Upper lobe of left lung (tissue), 6 donors: ENCODE results near the gene ZFPL1. TPM values are rescaled to one million over a fixed set of nuclear protein-coding genes. Genes with fewer than 3 reads are reported as not detected.

Source experiments
- ATAC-seq, 2 donors: fragments of 200-7000 bp; cut with Tn5 transposase; one replicate each; pipeline ENCODE4 v1.9.1; 2022; ENCODE audit warnings: mild to moderate bottlenecking in 2 of 2, moderate library complexity in 2 of 2; ENCODE audit not compliant: low FRiP score in 2 of 2
- DNase-seq, 2 donors: peaks; one replicate each; pipeline ENCODE4 v3.0.0-alpha.2; 2019 to 2020
- H3K27ac ChIP-seq, 4 donors: fragments of 200-600 bp; sonication (generic); one replicate each; pipeline ENCODE4 v1.5.1; 2016 to 2019
- H3K27me3 ChIP-seq, 4 donors: fragments of 200-600 bp; sonication (generic); one replicate each; pipeline ENCODE4 v1.5.1; 2017 to 2019
- H3K36me3 ChIP-seq, 4 donors: fragments of 200-600 bp; sonication (generic); one replicate each; pipeline ENCODE4 v1.5.1; 2016 to 2019
- H3K4me1 ChIP-seq, 4 donors: fragments of 200-600 bp; sonication (generic); one replicate each; pipeline ENCODE4 v1.5.1; 2018 to 2019
- H3K4me3 ChIP-seq, 4 donors: fragments of 200-600 bp; sonication (generic); one replicate each; pipeline ENCODE4 v1.5.1; 2017 to 2019; ENCODE audit warnings: mild to moderate bottlenecking in 2 of 4, moderate library complexity in 1 of 4
- H3K9me3 ChIP-seq, 4 donors: fragments of 200-600 bp; sonication (generic); one replicate each; pipeline ENCODE4 v1.5.1; 2018 to 2019
- EP300 ChIP-seq, 4 donors: sonication (generic); formaldehyde crosslinking; IDR thresholded peaks; one replicate each; pipeline ENCODE4 v1.5.1; 2017; ENCODE audit warnings: antibody characterized with exemption in 4 of 4, control low read depth in 2 of 4
- POLR2A ChIP-seq, 4 donors: fragments of 450-650 bp; IDR thresholded peaks; one replicate each; pipeline ENCODE4 v1.5.1; 2016 to 2017; ENCODE audit warnings: antibody characterized with exemption in 4 of 4, mild to moderate bottlenecking in 2 of 4
- POLR2AphosphoS5 ChIP-seq, 2 donors: sonication (generic); formaldehyde crosslinking; IDR thresholded peaks; one replicate each; pipeline ENCODE4 v1.5.1; 2017; ENCODE audit warnings: antibody characterized with exemption in 2 of 2
- WGBS, 2 donors: methylation state at CpG; one replicate each; pipeline ENCODE4 v1.1.5; 2017 to 2018; 5-methylcytosine and 5-hydroxymethylcytosine counted together
- total RNA-seq, 6 donors: library from RNA; depleted of rRNA in 4 of 6; stranded (reverse); fragments of >200 nt in 4 of 6; gene quantifications; one replicate each; pipeline versions ENCODE4 v1.1.0 to v1.2.1, GENCODE V29; 2016 to 2021
- TF ChIP-seq, protein P1 (sequence below), 6 experiments: fragments of 450-650 bp in 4 of 6; fragments of 200-600 bp in 2 of 6; sonication (generic) in 2 of 6; IDR thresholded peaks; one replicate each; pipeline ENCODE4 v1.5.1; 2016 to 2019; ENCODE audit warnings: antibody characterized with exemption in 6 of 6
- donor health status: DM: no; HTN: no; CAD: no; lungs with moderate emphysema.
- donor health status: DM: no; HTN: yes; CAD: no; lungs with severe emphysema.

The ZFPL1 gene
- total RNA-seq, 6 donors from 2014 or later, result 21.4 to 39.8 (median 34.6) TPM

DNA sequence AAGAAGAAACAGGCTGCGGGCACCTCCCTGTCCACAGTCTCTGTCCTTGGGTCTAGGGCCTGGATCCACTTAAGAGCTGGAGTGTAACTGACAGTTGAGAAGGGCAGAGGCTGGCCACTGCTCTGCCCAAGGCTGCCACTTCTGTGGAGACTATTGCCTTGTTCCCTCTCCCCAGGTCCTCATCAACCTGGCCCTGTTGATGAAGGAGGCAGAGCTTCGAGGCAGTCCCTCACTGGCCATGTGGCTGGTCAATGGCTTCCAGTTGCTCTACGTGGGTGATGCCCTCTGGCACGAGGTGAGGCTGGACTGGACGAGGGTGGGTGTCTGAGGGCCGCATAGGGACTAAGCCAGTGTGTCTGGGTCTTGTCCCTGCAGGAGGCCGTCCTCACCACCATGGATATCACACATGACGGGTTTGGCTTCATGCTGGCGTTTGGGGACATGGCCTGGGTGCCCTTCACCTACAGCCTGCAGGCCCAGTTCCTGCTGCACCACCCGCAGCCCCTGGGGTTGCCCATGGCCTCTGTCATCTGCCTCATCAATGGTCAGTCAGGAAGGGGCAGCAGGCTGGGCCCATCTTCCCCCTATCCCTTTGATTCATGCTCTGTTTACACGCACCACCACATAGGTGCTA, 30.6 kb downstream of the ZFPL1 start:
- DNase-seq (no peak), ATAC-seq (no peak)
- Histone ChIP-seq H3K9me3 (no peaks in the 10 kb centered on the region), H3K27me3 (no peaks in the 10 kb centered on the region), H3K4me3 (no peak overlapping the region), H3K4me1 (peaks cover 44 to 79% (median 54%) of the 10 kb centered on the region in 4 donors), H3K36me3 (peaks cover 0 to 28% (median 15%) of the 10 kb centered on the region in 4 donors), H3K27ac (no peak overlapping the region)
- TF ChIP-seq, protein P1, sequence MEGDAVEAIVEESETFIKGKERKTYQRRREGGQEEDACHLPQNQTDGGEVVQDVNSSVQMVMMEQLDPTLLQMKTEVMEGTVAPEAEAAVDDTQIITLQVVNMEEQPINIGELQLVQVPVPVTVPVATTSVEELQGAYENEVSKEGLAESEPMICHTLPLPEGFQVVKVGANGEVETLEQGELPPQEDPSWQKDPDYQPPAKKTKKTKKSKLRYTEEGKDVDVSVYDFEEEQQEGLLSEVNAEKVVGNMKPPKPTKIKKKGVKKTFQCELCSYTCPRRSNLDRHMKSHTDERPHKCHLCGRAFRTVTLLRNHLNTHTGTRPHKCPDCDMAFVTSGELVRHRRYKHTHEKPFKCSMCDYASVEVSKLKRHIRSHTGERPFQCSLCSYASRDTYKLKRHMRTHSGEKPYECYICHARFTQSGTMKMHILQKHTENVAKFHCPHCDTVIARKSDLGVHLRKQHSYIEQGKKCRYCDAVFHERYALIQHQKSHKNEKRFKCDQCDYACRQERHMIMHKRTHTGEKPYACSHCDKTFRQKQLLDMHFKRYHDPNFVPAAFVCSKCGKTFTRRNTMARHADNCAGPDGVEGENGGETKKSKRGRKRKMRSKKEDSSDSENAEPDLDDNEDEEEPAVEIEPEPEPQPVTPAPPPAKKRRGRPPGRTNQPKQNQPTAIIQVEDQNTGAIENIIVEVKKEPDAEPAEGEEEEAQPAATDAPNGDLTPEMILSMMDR (IDR thresholded peaks at IDR 0.05), result no peak
- TF ChIP-seq EP300 (IDR thresholded peaks at IDR 0.05) (no peak), POLR2AphosphoS5 (IDR thresholded peaks at IDR 0.05) (no peak), POLR2A (IDR thresholded peaks at IDR 0.05) (no peak)
- WGBS, 2 donors, result 83 to 91% methylated on average over 5 to 11 of the region's 11 CpGs

- Histone ChIP-seq H3K4me3 (no peak overlapping the region), H3K9me3 (no peaks in the 10 kb centered on the region), H3K36me3 (peaks cover 8 to 35% (median 23%) of the 10 kb centered on the region in 4 donors), H3K27ac (no peak overlapping the region), H3K27me3 (no peaks in the 10 kb centered on the region), H3K4me1 (peaks cover 43 to 77% (median 50%) of the 10 kb centered on the region in 4 donors)
- 94% methylated on average over 20 to 21 of the region's 21 CpGs for WGBS, 2 donors
- no peak for DNase-seq
- TF ChIP-seq, protein P1 (IDR thresholded peaks at IDR 0.05), result no peak
- TF ChIP-seq POLR2A (IDR thresholded peaks at IDR 0.05) (no peak), POLR2AphosphoS5 (IDR thresholded peaks at IDR 0.05) (no peak), EP300 (IDR thresholded peaks at IDR 0.05) (no peak)
- ATAC-seq, result no peak
Measured at GRCh38 chr11:65115361-65116082, 31.5 kb downstream of the ZFPL1 start.

GRCh38 chr11:65116370-65117205, 32.6 kb downstream of the ZFPL1 start:
- Histone ChIP-seq H3K9me3 (no peaks in the 10 kb centered on the region), H3K27me3 (no peaks in the 10 kb centered on the region), H3K27ac (peak overlapping the region; percentile 86 to 89 (median 88)), H3K4me3 (peak overlapping the region; percentile 71 to 99 (median 83)), H3K4me1 (peaks cover 43 to 77% (median 48%) of the 10 kb centered on the region in 4 donors), H3K36me3 (peaks cover 9 to 42% (median 29%) of the 10 kb centered on the region in 4 donors)
- DNase-seq, result peak; percentile 47 to 91
- WGBS, 2 donors, result 15 to 35% methylated on average over 34 to 38 of the region's 68 CpGs
- peak in 1 of 2 donors; percentile 4 for ATAC-seq
- no peak for TF ChIP-seq POLR2AphosphoS5 (IDR thresholded peaks at IDR 0.05)
- TF ChIP-seq, protein P1 (IDR thresholded peaks at IDR 0.05), result peak in 1 of 6 experiments; percentile 4

DNA sequence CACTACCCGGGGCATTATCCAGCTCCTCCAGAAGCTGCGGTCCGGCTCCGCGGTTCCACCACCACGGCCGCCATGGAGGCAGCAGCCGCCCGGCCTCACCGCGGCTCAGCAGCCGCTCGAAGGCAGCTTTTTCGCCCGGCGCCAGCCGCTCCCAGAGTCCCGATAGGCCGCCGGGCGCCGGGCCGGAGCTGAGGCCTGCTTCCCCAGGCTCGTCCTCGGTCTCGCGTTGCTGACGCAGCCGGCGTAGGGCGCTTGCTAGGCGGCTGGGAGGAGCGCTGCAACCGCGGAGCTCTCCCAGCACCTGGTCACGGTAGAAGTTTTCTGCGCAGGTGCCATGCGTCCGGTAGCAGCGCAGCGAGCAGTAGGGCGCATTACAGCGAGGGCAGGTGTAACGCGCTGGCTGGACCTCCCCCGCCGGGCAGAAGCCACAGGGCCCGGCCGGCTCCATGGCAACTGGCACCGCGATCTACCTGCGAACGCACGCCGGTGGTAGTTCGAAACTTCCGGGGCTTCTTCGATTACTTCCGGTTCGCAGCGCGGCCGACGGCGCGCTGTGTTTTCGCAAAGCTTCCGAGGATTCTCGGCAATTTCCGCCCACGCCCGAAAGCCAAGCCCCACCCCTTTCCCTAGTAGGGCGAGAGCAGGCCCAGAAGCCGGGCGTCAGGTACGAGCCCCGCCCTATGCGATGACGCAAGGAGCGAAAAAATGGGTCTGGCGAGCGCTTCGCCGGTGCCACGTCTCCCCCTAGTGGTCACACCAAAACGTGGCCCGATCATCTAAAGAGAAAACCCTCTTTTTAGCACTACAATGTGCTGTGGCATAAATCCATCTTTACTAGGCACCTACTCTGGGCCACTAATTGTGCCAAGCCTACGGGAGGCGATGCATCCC, 33.4 kb downstream of the ZFPL1 start, which contains the start of gene ZNHIT2:
TSS of gene ZNHIT2 (minus strand) at position 496 of the 891 bp plus-strand sequence. CDS start at position 448, 48 bp downstream.
- Histone ChIP-seq H3K4me1 (peaks cover 37 to 69% (median 40%) of the 10 kb centered on the region in 4 donors), H3K27me3 (no peaks in the 10 kb centered on the region), H3K4me3 (peak within 1 kb of the TSS; percentile 71 to 99 (median 83)), H3K9me3 (no peaks in the 10 kb centered on the region), H3K27ac (peak within 1 kb of the TSS; percentile 86 to 89 (median 88)), H3K36me3 (peaks cover 9 to 42% (median 29%) of the 10 kb centered on the region in 4 donors)
- 0 to 1% methylated on average over 20 to 44 of the region's 89 CpGs for WGBS, 2 donors
- TF ChIP-seq POLR2AphosphoS5 (IDR thresholded peaks at IDR 0.05) (peak; percentile 77 to 86), EP300 (IDR thresholded peaks at IDR 0.05) (no peak), POLR2A (IDR thresholded peaks at IDR 0.05) (peak in 3 of 4 donors; percentile 13 to 83 (median 63))
- TF ChIP-seq, protein P1 (IDR thresholded peaks at IDR 0.05), result peak; percentile 82 to 98 (median 96)
- peak; percentile 93 to 95 for ATAC-seq
- DNase-seq, result peak; percentile 97 to 99
